Fibroblast of lung (primary cell): ENCODE data around the gene UBXN11. TPM values are rescaled to one million over a fixed set of nuclear protein-coding genes. Genes with fewer than 3 reads are reported as not detected.

ENCODE experiments used
- DNase-seq, 2 donors: peaks; one replicate each; pipeline versions ENCODE4 v3.0.0 to v3.0.0-alpha.2; 2010; ENCODE audit warnings: low read depth in 2 of 2
- H2AFZ ChIP-seq: 2 replicates; pipeline ENCODE4 v1.5.1; 2012; ENCODE audit warnings: low read length, control low read depth, inconsistent platforms
- H3K27ac ChIP-seq: 2 replicates; pipeline ENCODE4 v1.5.1; 2011; ENCODE audit warnings: low read length, control low read depth; ENCODE audit not compliant: insufficient read depth
- H3K27me3 ChIP-seq: 2 replicates; pipeline ENCODE4 v1.5.1; 2011; ENCODE audit warnings: mild to moderate bottlenecking, low read length; ENCODE audit not compliant: control insufficient read depth, insufficient read depth
- H3K36me3 ChIP-seq: 2 replicates; pipeline ENCODE4 v1.5.1; 2011; ENCODE audit warnings: low read length; ENCODE audit not compliant: control insufficient read depth, insufficient read depth
- H3K4me1 ChIP-seq: 2 replicates; pipeline ENCODE4 v1.5.1; 2011; ENCODE audit warnings: low read length; ENCODE audit not compliant: control insufficient read depth, insufficient read depth; ENCODE audit errors: extremely low read depth
- H3K4me2 ChIP-seq: 2 replicates; pipeline ENCODE4 v1.5.1; 2011; ENCODE audit warnings: low read length, control low read depth; ENCODE audit not compliant: insufficient read depth; ENCODE audit errors: extremely low read depth
- H3K4me3 ChIP-seq, 4 experiments: fragments of 200-600 bp in 1 of 4; sonication (generic) in 1 of 4; replicated peaks in 1 of 4; 2 replicates each; pipeline ENCODE4 v1.5.1; 2011 to 2016; ENCODE audit warnings: low read length in 4 of 4, low read depth in 3 of 4, mild to moderate bottlenecking in 3 of 4, control low read depth in 2 of 4, inconsistent platforms in 1 of 4, mixed read lengths in 1 of 4; ENCODE audit not compliant: insufficient read depth in 1 of 4; ENCODE audit errors: control extremely low read depth in 1 of 4
- H3K79me2 ChIP-seq: 2 replicates; pipeline ENCODE4 v1.5.1; 2012; ENCODE audit warnings: mild to moderate bottlenecking, low read length, inconsistent platforms; ENCODE audit not compliant: control insufficient read depth, insufficient read depth
- H3K9ac ChIP-seq: 2 replicates; pipeline ENCODE4 v1.5.1; 2011; ENCODE audit warnings: mild to moderate bottlenecking, low read length, control low read depth; ENCODE audit not compliant: insufficient read depth
- H3K9me3 ChIP-seq: 2 replicates; pipeline ENCODE4 v1.5.1; 2012; ENCODE audit warnings: low read depth, low read length; ENCODE audit not compliant: control insufficient read depth, insufficient read depth
- H4K20me1 ChIP-seq: 2 replicates; pipeline ENCODE4 v1.5.1; 2011; ENCODE audit warnings: low read length; ENCODE audit not compliant: control insufficient read depth, insufficient read depth; ENCODE audit errors: extremely low read depth
- EZH2 ChIP-seq: IDR thresholded peaks from 2 replicates; pipeline ENCODE4 v1.5.1; 2012; ENCODE audit warnings: low read length, control low read depth, mild to moderate bottlenecking; ENCODE audit errors: missing control alignments
- polyA plus RNA-seq, 2 donors: library from polyadenylated mRNA; depleted of rRNA in 1 of 2; stranded (reverse) in 1 of 2; unstranded in 1 of 2; fragments of >200 nt; gene quantifications; 2 replicates each; pipeline ENCODE4 v1.2.1, GENCODE V29; 2011 to 2012; ENCODE audit warnings: missing spikeins in 1 of 2
- total RNA-seq: library from RNA; depleted of rRNA; stranded (reverse); fragments of >200 nt; gene quantifications from 2 replicates; pipeline ENCODE4 v1.2.1, GENCODE V29; 2014
- TF ChIP-seq, protein P1 (sequence below), 2 donors: IDR thresholded peaks in 1 of 2; conservative IDR thresholded peaks in 1 of 2; 1 replicate in 1 of 2; 2 replicates in 1 of 2; pipeline ENCODE4 v1.5.1; 2011 to 2012; ENCODE audit warnings: low read length in 2 of 2, control low read depth in 1 of 2, inconsistent platforms in 1 of 2, low read depth in 1 of 2, mild to moderate bottlenecking in 1 of 2

UBXN11 gene
- total and polyA plus RNA-seq, 2 donors (not counting 1 experiment from before 2014, with no cell fraction given): 3.5 to 7.1 TPM

DNA sequence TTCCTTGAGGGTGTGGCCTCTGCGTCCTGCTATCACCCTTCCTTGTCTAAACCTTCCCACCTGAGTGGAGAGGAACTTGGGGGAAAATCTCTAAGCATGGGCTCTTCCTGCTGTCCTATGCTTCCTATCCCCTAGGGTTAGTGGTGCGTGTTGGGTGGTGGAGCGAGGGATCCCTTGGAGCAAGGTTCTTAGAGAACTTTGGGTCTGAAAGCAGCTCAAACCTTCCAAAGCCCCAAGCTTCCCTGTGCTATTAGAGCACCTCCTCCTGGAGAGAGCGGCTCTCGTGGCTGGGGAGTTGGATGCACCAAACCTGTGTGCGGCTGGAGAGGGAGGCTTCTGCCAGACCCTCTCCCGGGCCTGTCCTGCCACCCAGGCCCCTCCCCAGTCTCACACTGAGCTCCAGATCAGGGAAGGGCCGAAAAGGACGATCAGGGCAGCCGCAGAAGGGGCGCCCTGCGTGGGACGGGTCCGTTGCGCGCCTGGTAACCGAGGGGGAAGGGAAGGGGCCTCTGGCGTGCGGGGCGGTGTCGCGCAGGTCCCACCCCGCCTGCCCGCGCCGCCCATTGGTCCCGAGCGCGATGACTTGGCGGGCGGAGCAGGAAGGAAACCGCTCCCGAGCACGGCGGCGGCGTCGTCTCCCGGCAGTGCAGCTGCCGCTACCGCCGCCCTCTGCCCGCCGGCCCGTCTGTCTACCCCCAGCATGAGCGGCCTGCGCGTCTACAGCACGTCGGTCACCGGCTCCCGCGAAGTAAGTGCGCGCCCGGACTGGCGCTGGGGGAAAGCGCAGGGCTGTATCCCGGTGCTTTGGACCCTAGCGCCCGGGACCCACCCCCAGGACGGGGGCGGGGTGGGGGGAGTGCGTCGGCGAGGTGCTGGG, 26.7 kb downstream of the UBXN11 start, which contains the start of gene SH3BGRL3:
SH3BGRL3 (plus strand) TSS at position 631 of the 877 bp plus-strand sequence; CDS start at position 701, 70 bp downstream.
- no peaks in the 10 kb centered on the region for H4K20me1 ChIP-seq
- TF ChIP-seq, protein P1, sequence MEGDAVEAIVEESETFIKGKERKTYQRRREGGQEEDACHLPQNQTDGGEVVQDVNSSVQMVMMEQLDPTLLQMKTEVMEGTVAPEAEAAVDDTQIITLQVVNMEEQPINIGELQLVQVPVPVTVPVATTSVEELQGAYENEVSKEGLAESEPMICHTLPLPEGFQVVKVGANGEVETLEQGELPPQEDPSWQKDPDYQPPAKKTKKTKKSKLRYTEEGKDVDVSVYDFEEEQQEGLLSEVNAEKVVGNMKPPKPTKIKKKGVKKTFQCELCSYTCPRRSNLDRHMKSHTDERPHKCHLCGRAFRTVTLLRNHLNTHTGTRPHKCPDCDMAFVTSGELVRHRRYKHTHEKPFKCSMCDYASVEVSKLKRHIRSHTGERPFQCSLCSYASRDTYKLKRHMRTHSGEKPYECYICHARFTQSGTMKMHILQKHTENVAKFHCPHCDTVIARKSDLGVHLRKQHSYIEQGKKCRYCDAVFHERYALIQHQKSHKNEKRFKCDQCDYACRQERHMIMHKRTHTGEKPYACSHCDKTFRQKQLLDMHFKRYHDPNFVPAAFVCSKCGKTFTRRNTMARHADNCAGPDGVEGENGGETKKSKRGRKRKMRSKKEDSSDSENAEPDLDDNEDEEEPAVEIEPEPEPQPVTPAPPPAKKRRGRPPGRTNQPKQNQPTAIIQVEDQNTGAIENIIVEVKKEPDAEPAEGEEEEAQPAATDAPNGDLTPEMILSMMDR (conservative IDR thresholded peaks at IDR 0.05 in 1 of 2, IDR thresholded peaks at IDR 0.05 in 1 of 2; ENCODE audit: low read depth in 1 of 2, low read length in 2 of 2): peak; percentile 46 to 61
- no peak for TF ChIP-seq EZH2
- peak within 1 kb of the TSS; percentile 34 for H2AFZ ChIP-seq
- peak within 1 kb of the TSS; percentile 84 for H3K27ac ChIP-seq
- no peaks in the 10 kb centered on the region for H3K9me3 ChIP-seq
- H3K4me1 ChIP-seq: peaks cover 69% of the 10 kb centered on the region
- peaks cover 11% of the 10 kb centered on the region for H3K36me3 ChIP-seq
- H3K4me3 ChIP-seq: peak within 1 kb of the TSS; percentile 71 to 96 (median 78)
- peaks cover 39% of the 10 kb centered on the region for H3K79me2 ChIP-seq
- H3K9ac ChIP-seq: peak within 1 kb of the TSS; percentile 77
- H3K27me3 ChIP-seq: no peaks in the 10 kb centered on the region
- H3K4me2 ChIP-seq: peak within 1 kb of the TSS; percentile 91
- peak; percentile 82 to 85 for DNase-seq

DNA sequence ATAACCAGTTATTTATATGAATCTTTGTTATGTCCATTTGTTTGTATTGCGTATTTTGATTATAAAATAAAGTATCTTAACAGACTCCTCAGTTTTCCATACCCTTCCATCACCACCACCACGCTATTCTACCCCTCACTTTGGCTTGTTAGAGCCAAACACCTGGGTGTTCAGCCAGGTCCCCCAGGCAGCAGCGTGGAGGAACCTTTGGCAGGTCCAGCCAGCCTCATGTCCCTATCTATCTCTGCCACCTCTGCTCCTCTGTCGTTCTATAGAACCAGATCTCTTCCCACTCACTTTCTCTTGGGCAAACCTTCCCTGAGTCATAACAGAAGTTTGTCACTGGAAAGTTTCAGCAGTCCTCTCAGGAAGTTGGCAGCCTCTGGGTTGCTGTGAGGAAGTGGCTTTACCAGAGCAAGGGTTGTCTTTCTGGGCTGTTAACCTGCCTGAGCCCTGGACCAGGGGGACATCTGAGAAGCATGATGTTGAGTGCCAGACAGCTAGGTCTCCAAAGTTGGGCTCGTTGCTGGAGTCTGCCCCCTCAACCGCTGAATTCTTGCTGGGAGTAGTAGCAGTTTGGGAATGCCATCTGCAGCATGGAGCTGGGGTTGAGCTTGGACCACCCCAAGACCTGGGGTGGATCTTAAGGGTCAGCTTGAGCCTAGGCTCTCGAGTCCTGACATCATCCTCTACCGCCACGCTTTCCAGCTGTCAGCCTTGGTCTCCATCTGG, 27.5 kb downstream of the UBXN11 start:
- DNase-seq: peak; percentile 45 to 70
- peaks cover 39% of the 10 kb centered on the region for H3K79me2 ChIP-seq
- peak overlapping the region; percentile 84 for H3K27ac ChIP-seq
- no peak for TF ChIP-seq EZH2
- TF ChIP-seq, protein P1 (conservative IDR thresholded peaks at IDR 0.05 in 1 of 2, IDR thresholded peaks at IDR 0.05 in 1 of 2; ENCODE audit: low read depth in 1 of 2, low read length in 2 of 2): no peak
- peak overlapping the region; percentile 88 for H3K4me2 ChIP-seq
- H3K9me3 ChIP-seq: no peaks in the 10 kb centered on the region
- no peaks in the 10 kb centered on the region for H4K20me1 ChIP-seq
- H3K36me3 ChIP-seq: peaks cover 7% of the 10 kb centered on the region
- H3K9ac ChIP-seq: no peak overlapping the region
- no peaks in the 10 kb centered on the region for H3K27me3 ChIP-seq
- H3K4me3 ChIP-seq: peak overlapping the region; percentile 71 to 96 (median 78)
- peaks cover 61% of the 10 kb centered on the region for H3K4me1 ChIP-seq
- no peak overlapping the region for H2AFZ ChIP-seq

DNA sequence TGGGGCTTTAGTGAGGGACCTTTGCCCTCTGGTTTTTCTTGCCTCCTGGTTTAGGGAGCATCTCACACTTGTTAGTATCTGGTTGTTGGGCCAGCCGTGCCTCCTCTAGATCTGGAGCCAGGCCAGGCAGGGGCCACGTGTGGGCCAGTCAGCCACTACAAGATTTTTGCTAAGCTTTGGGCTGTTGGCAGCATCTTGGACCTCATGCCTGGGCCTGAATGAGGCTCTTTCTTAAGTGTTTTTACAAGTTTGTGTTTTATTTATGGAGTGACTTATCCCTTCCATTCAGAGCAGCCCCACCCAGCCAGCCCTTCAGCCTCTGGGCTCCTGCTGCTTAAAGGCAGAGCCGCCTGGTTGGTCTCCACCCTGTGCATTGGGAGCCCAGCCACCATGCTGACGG, 28.1 kb downstream of the UBXN11 start:
- H3K27ac ChIP-seq: peak overlapping the region; percentile 84
- no peak overlapping the region for H2AFZ ChIP-seq
- peak; percentile 79 to 93 for DNase-seq
- H3K9ac ChIP-seq: no peak overlapping the region
- no peaks in the 10 kb centered on the region for H3K27me3 ChIP-seq
- H3K4me3 ChIP-seq: no peak overlapping the region
- no peak for TF ChIP-seq EZH2
- TF ChIP-seq, protein P1 (conservative IDR thresholded peaks at IDR 0.05 in 1 of 2, IDR thresholded peaks at IDR 0.05 in 1 of 2; ENCODE audit: low read depth in 1 of 2, low read length in 2 of 2): no peak
- no peaks in the 10 kb centered on the region for H3K9me3 ChIP-seq
- H3K79me2 ChIP-seq: peaks cover 37% of the 10 kb centered on the region
- H3K36me3 ChIP-seq: peaks cover 7% of the 10 kb centered on the region
- peaks cover 59% of the 10 kb centered on the region for H3K4me1 ChIP-seq
- no peak overlapping the region for H3K4me2 ChIP-seq
- no peaks in the 10 kb centered on the region for H4K20me1 ChIP-seq
